A673 (cell line): ENCODE measurements around the gene CYP19A1. TPM values are rescaled to one million over a fixed set of nuclear protein-coding genes. Genes with fewer than 3 reads are reported as not detected.

ENCODE experiments used
- BruUV-seq: library from RNA; stranded (reverse); fragments of 400-500 nt; replicated peaks from 2 replicates; lab custom pipeline; 2021; lab: Mats Ljungman, UMichigan
- CTCF ChIA-PET: fragments of 300-600 bp; sonication (Branson Sonifier 250); formaldehyde crosslinking; loops from one replicate; lab custom pipeline; 2022; ENCODE audit warnings: antibody characterized with exemption; lab: Charles Lee
- POLR2A ChIA-PET: fragments of 300-600 bp; sonication (Branson Sonifier 250); formaldehyde crosslinking; loops from one replicate; lab custom pipeline; 2022; ENCODE audit warnings: antibody characterized with exemption; ENCODE audit not compliant: low non-redundant PET; lab: Charles Lee
- DNase-seq: peaks from one replicate; pipeline ENCODE4 v3.0.0-alpha.2; 2015; ENCODE audit warnings: low spot score
- H3K27ac ChIP-seq: fragments of 200-600 bp; sonication (generic); 2 replicates; pipeline ENCODE4 v1.5.1; 2016; ENCODE audit warnings: mixed run types, low read depth, mild to moderate bottlenecking, mixed read lengths, antibody characterized with exemption, low read length; ENCODE audit not compliant: poor library complexity, severe bottlenecking
- H3K27me3 ChIP-seq: fragments of 200-600 bp; sonication (generic); replicated peaks from 2 replicates; pipeline ENCODE4 v1.6.1; 2017; ENCODE audit warnings: mixed run types, low read depth, mild to moderate bottlenecking, mixed read lengths, antibody characterized with exemption, low read length; ENCODE audit not compliant: insufficient read depth, poor library complexity
- H3K36me3 ChIP-seq: fragments of 200-600 bp; sonication (generic); 2 replicates; pipeline ENCODE4 v1.6.1; 2016; ENCODE audit warnings: mixed run types, mild to moderate bottlenecking, mixed read lengths, antibody characterized with exemption, low read length; ENCODE audit not compliant: insufficient read depth, poor library complexity, severe bottlenecking
- H3K4me1 ChIP-seq: fragments of 200-600 bp; sonication (generic); 2 replicates; pipeline ENCODE4 v1.6.1; 2017; ENCODE audit warnings: mixed run types, mild to moderate bottlenecking, mixed read lengths, antibody characterized with exemption, low read length; ENCODE audit not compliant: insufficient read depth, poor library complexity, severe bottlenecking
- H3K4me3 ChIP-seq: fragments of 200-600 bp; sonication (generic); 2 replicates; pipeline ENCODE4 v1.5.1; 2016; ENCODE audit warnings: low read depth, mixed run types, mild to moderate bottlenecking, mixed read lengths, low read length; ENCODE audit not compliant: poor library complexity, severe bottlenecking
- H3K9me3 ChIP-seq: fragments of 200-600 bp; sonication (generic); 2 replicates; pipeline ENCODE4 v1.6.1; 2016; ENCODE audit warnings: mixed run types, low read depth, mild to moderate bottlenecking, mixed read lengths, antibody characterized with exemption, low read length; ENCODE audit not compliant: poor library complexity, severe bottlenecking
- CTCF ChIP-seq: fragments of 300-800, 200-600 bp; sonication (generic); conservative IDR thresholded peaks from 2 replicates; pipeline ENCODE4 v1.5.1; 2017; ENCODE audit warnings: low read depth, mild to moderate bottlenecking, antibody characterized with exemption, low read length, moderate library complexity, mixed read lengths
- EZH2 ChIP-seq: fragments of 200-600 bp; sonication (generic); IDR thresholded peaks from 2 replicates; pipeline ENCODE4 v1.6.1; 2017; ENCODE audit warnings: borderline replicate concordance, low read depth, mild to moderate bottlenecking, mixed read lengths, antibody characterized with exemption, low read length; ENCODE audit not compliant: poor library complexity, severe bottlenecking
- intact Hi-C: fragments of 100-400 bp; cut with micrococcal nuclease; formaldehyde crosslinking; loops from one replicate; pipeline ENCODE4 v1.10.0; 2022; ENCODE audit not compliant: unreplicated experiment
- total RNA-seq: library from RNA; stranded (reverse); gene quantifications from 2 replicates; pipeline ENCODE4 v1.2.3, GENCODE V29; 2021

CYP19A1 gene
- total RNA-seq, 1 experiment from 2014 or later: 0.80 TPM

- no peaks in the 10 kb centered on the region for H3K27me3 ChIP-seq
- ChIA-PET CTCF (interaction anchor here (1.0 kb wide), 1 partner anchor 147 kb away, joined by 12 read pairs; no protein-coding TSS in a partner anchor), POLR2A (no interaction called here)
- BruUV-seq: no TSS peak
- H3K4me3 ChIP-seq: no peak overlapping the region
- no peaks in the 10 kb centered on the region for H3K9me3 ChIP-seq
- intact Hi-C loops: no loop called here
- DNase-seq: no peak
- no peaks in the 10 kb centered on the region for H3K36me3 ChIP-seq
- no peaks in the 10 kb centered on the region for H3K4me1 ChIP-seq
- TF ChIP-seq EZH2 (no peak), CTCF (no peak)
- H3K27ac ChIP-seq: no peak overlapping the region
Observed at GRCh38 chr15:51377038-51377786, 38.8 kb upstream of the CYP19A1 start.

GRCh38 chr15:51375966-51376640 lies 37.7 kb upstream of the CYP19A1 start:
- TF ChIP-seq EZH2 (no peak), CTCF (no peak)
- no peak overlapping the region for H3K27ac ChIP-seq
- H3K4me1 ChIP-seq: no peaks in the 10 kb centered on the region
- ChIA-PET CTCF (interaction anchor here (0.6 to 1.0 kb wide), 2 partner anchors 146 to 400 kb away, joined by 10 to 12 read pairs; no protein-coding TSS in a partner anchor), POLR2A (no interaction called here)
- H3K9me3 ChIP-seq: no peaks in the 10 kb centered on the region
- H3K4me3 ChIP-seq: no peak overlapping the region
- H3K27me3 ChIP-seq: no peaks in the 10 kb centered on the region
- intact Hi-C loops: no loop called here
- H3K36me3 ChIP-seq: no peaks in the 10 kb centered on the region
- no peak for DNase-seq
- no TSS peak for BruUV-seq

GRCh38 chr15:51374131-51374530 lies 35.7 kb upstream of the CYP19A1 start:
- TF ChIP-seq EZH2 (no peak), CTCF (no peak)
- H3K9me3 ChIP-seq: no peaks in the 10 kb centered on the region
- no peaks in the 10 kb centered on the region for H3K36me3 ChIP-seq
- CTCF ChIA-PET: interaction anchor here (0.7 kb wide), 1 partner anchor 8 kb away, joined by 4 read pairs; no protein-coding TSS in a partner anchor
- H3K27me3 ChIP-seq: no peaks in the 10 kb centered on the region
- intact Hi-C loops: no loop called here
- BruUV-seq: no TSS peak
- DNase-seq: no peak
- H3K4me1 ChIP-seq: no peaks in the 10 kb centered on the region
- H3K4me3 ChIP-seq: no peak overlapping the region
- POLR2A ChIA-PET: no interaction called here
- H3K27ac ChIP-seq: no peak overlapping the region
